Caco-2 (cell line): Measurements from ENCODE around the gene CDON. TPM values are rescaled to one million over a fixed set of nuclear protein-coding genes. Genes with fewer than 3 reads are reported as not detected.

ENCODE experiments used
- BruUV-seq: library from RNA; stranded (reverse); fragments of 400-500 nt; replicated peaks from 2 replicates; lab custom pipeline; 2021; lab: Mats Ljungman, UMichigan
- CTCF ChIA-PET: fragments of 300-600 bp; sonication (Branson Sonifier 250); formaldehyde crosslinking; loops from one replicate; lab custom pipeline; 2022; ENCODE audit warnings: antibody characterized with exemption; lab: Charles Lee
- POLR2A ChIA-PET: fragments of 300-600 bp; sonication (Branson Sonifier 250); formaldehyde crosslinking; loops from one replicate; lab custom pipeline; 2022; ENCODE audit warnings: antibody characterized with exemption; lab: Charles Lee
- DNase-seq, 2 experiments: peaks; one replicate each; pipeline versions ENCODE4 v3.0.0 to v3.0.0-alpha.2; 2020 to 2022
- H3K27me3 ChIP-seq: replicated peaks from 2 replicates; pipeline ENCODE4 v1.6.0; 2011; ENCODE audit warnings: low read length; ENCODE audit not compliant: control insufficient read depth, insufficient read depth
- H3K36me3 ChIP-seq: 2 replicates; pipeline ENCODE4 v1.5.1; 2011; ENCODE audit warnings: low read length; ENCODE audit not compliant: control insufficient read depth, insufficient read depth
- H3K4me1 ChIP-seq: fragments of 250-450 bp; sonication (Bioruptor Pico); 2 replicates; pipeline ENCODE4 v1.5.1; 2020; ENCODE audit warnings: mild to moderate bottlenecking
- H3K4me3 ChIP-seq: 2 replicates; pipeline ENCODE4 v1.5.1; 2011; ENCODE audit warnings: low read depth, mild to moderate bottlenecking, control low read depth, low read length
- H3K9me3 ChIP-seq: fragments of 250-450 bp; sonication (Bioruptor Pico); 2 replicates; pipeline ENCODE4 v1.5.1; 2020; ENCODE audit warnings: mild to moderate bottlenecking, moderate library complexity
- H3K27ac Mint-ChIP-seq: one replicate; pipeline ENCODE4 v1.8.0; 2022; ENCODE audit warnings: mixed read lengths; ENCODE audit not compliant: unreplicated experiment
- H3K27me3 Mint-ChIP-seq: one replicate; pipeline ENCODE4 v1.8.0; 2022; ENCODE audit warnings: mixed read lengths; ENCODE audit not compliant: insufficient read depth, unreplicated experiment
- H3K36me3 Mint-ChIP-seq: one replicate; pipeline ENCODE4 v1.8.0; 2022; ENCODE audit warnings: mild to moderate bottlenecking, mixed read lengths; ENCODE audit not compliant: insufficient read depth, unreplicated experiment
- H3K4me1 Mint-ChIP-seq: one replicate; pipeline ENCODE4 v1.8.0; 2022; ENCODE audit warnings: low read depth, mixed read lengths; ENCODE audit not compliant: unreplicated experiment
- H3K4me3 Mint-ChIP-seq: one replicate; pipeline ENCODE4 v1.8.0; 2022; ENCODE audit warnings: mild to moderate bottlenecking, moderate library complexity, mixed read lengths; ENCODE audit not compliant: unreplicated experiment
- H3K9me3 Mint-ChIP-seq: one replicate; pipeline ENCODE4 v1.8.0; 2022; ENCODE audit warnings: mixed read lengths; ENCODE audit not compliant: unreplicated experiment
- CTCF ChIP-seq, 2 experiments: fragments of 200-600 bp in 1 of 2; IDR thresholded peaks; 1 replicate in 1 of 2; 2 replicates in 1 of 2; pipeline versions ENCODE4 v1.5.1 to v1.8.0; 2011 to 2022; ENCODE audit warnings: antibody characterized with exemption in 1 of 2, control low read depth in 1 of 2, inconsistent platforms in 1 of 2, low read depth in 1 of 2, low read length in 1 of 2, mild to moderate bottlenecking in 1 of 2, moderate library complexity in 1 of 2; ENCODE audit not compliant: insufficient read depth in 1 of 2, severe bottlenecking in 1 of 2, unreplicated experiment in 1 of 2
- intact Hi-C: fragments of 100-400 bp; cut with micrococcal nuclease; formaldehyde crosslinking; loops from one replicate; pipeline ENCODE4 v1.10.0; 2022; ENCODE audit not compliant: unreplicated experiment
- total RNA-seq: library from RNA; stranded (reverse); gene quantifications from 2 replicates; pipeline ENCODE4 v1.2.3, GENCODE V29; 2022

Gene CDON
- total RNA-seq, 1 experiment from 2014 or later: 6.8 TPM

GRCh38 chr11:125951731-125952130, 110.9 kb downstream of the CDON start:
- DNase-seq: no peak
- intact Hi-C loops: no loop called here
- Histone ChIP-seq H3K9me3 (no peaks in the 10 kb centered on the region), H3K4me1 (no peaks in the 10 kb centered on the region), H3K36me3 (no peaks in the 10 kb centered on the region), H3K27me3 (no peaks in the 10 kb centered on the region), H3K4me3 (no peak overlapping the region)
- peaks cover 4% of the 10 kb centered on the region for H3K27me3 Mint-ChIP-seq
- no peaks in the 10 kb centered on the region for H3K4me1 Mint-ChIP-seq
- TF ChIP-seq CTCF (IDR thresholded peaks at IDR 0.05; ENCODE audit: insufficient read depth in 1 of 2, low read depth in 1 of 2, low read length in 1 of 2, severe bottlenecking in 1 of 2, unreplicated experiment in 1 of 2): no peak
- no peaks in the 10 kb centered on the region for H3K36me3 Mint-ChIP-seq
- BruUV-seq: no TSS peak
- CTCF ChIA-PET: interaction anchor here (0.5 to 1.2 kb wide), 2 partner anchors 9 to 516 kb away, joined by 3 read pairs; no protein-coding TSS in a partner anchor
- H3K4me3 Mint-ChIP-seq: no peak overlapping the region
- POLR2A ChIA-PET: no interaction called here
- H3K9me3 Mint-ChIP-seq: no peaks in the 10 kb centered on the region
- no peak overlapping the region for H3K27ac Mint-ChIP-seq

GRCh38 chr11:125950696-125951651, 111.7 kb downstream of the CDON start:
- Histone ChIP-seq H3K27me3 (no peaks in the 10 kb centered on the region), H3K36me3 (no peaks in the 10 kb centered on the region), H3K4me3 (no peak overlapping the region), H3K4me1 (no peaks in the 10 kb centered on the region), H3K9me3 (no peaks in the 10 kb centered on the region)
- Mint-ChIP-seq H3K4me1 (no peaks in the 10 kb centered on the region), H3K27me3 (peaks cover 4% of the 10 kb centered on the region), H3K4me3 (no peak overlapping the region), H3K9me3 (no peaks in the 10 kb centered on the region), H3K36me3 (no peaks in the 10 kb centered on the region), H3K27ac (no peak overlapping the region)
- no TSS peak for BruUV-seq
- intact Hi-C loops: no loop called here
- DNase-seq: no peak
- TF ChIP-seq CTCF (IDR thresholded peaks at IDR 0.05; ENCODE audit: insufficient read depth in 1 of 2, low read depth in 1 of 2, low read length in 1 of 2, severe bottlenecking in 1 of 2, unreplicated experiment in 1 of 2): no peak
- POLR2A ChIA-PET: no interaction called here
- CTCF ChIA-PET: interaction anchor here (0.5 to 1.2 kb wide), 2 partner anchors 9 to 515 kb away, joined by 3 read pairs; no protein-coding TSS in a partner anchor

- Mint-ChIP-seq H3K27me3 (peaks cover 4% of the 10 kb centered on the region), H3K36me3 (no peaks in the 10 kb centered on the region), H3K4me3 (no peak overlapping the region), H3K9me3 (no peaks in the 10 kb centered on the region), H3K27ac (no peak overlapping the region), H3K4me1 (no peaks in the 10 kb centered on the region)
- ChIA-PET POLR2A (no interaction called here), CTCF (no interaction called here)
- DNase-seq: no peak
- no TSS peak for BruUV-seq
- no peaks in the 10 kb centered on the region for H3K27me3 ChIP-seq
- no peaks in the 10 kb centered on the region for H3K36me3 ChIP-seq
- H3K4me3 ChIP-seq: no peak overlapping the region
- no peak for TF ChIP-seq CTCF (IDR thresholded peaks at IDR 0.05; ENCODE audit: insufficient read depth in 1 of 2, low read depth in 1 of 2, low read length in 1 of 2, severe bottlenecking in 1 of 2, unreplicated experiment in 1 of 2)
- intact Hi-C loops: no loop called here
- H3K9me3 ChIP-seq: no peaks in the 10 kb centered on the region
- H3K4me1 ChIP-seq: no peaks in the 10 kb centered on the region
Observed at GRCh38 chr11:125950178-125950490, 112.5 kb downstream of the CDON start.
